HUES48 (cell line): Measurements from ENCODE around the gene TKTL1.

Source experiments
- H3K27ac ChIP-seq: one replicate; pipeline ENCODE4 v1.7.0; 2013; ENCODE audit warnings: low read depth, low read length, inconsistent platforms
- H3K27me3 ChIP-seq: 2 replicates; pipeline ENCODE4 v1.6.1; 2013; ENCODE audit warnings: mild to moderate bottlenecking, low read length; ENCODE audit not compliant: control insufficient read depth, insufficient read depth
- H3K36me3 ChIP-seq: 2 replicates; pipeline ENCODE4 v1.6.1; 2013; ENCODE audit warnings: low read length; ENCODE audit not compliant: control insufficient read depth, insufficient read depth
- H3K4me1 ChIP-seq: 2 replicates; pipeline ENCODE4 v1.6.1; 2013; ENCODE audit warnings: mild to moderate bottlenecking, low read length; ENCODE audit not compliant: control insufficient read depth, insufficient read depth
- H3K4me3 ChIP-seq: 2 replicates; pipeline ENCODE4 v1.5.1; 2013; ENCODE audit warnings: mild to moderate bottlenecking, low read depth, low read length
- H3K9ac ChIP-seq: 2 replicates; pipeline ENCODE4 v1.6.1; 2013; ENCODE audit warnings: mild to moderate bottlenecking, low read depth, low read length, moderate library complexity
- H3K9me3 ChIP-seq: 2 replicates; pipeline ENCODE4 v1.6.1; 2013; ENCODE audit warnings: low read length; ENCODE audit not compliant: control insufficient read depth, insufficient read depth

The TKTL1 gene

DNA sequence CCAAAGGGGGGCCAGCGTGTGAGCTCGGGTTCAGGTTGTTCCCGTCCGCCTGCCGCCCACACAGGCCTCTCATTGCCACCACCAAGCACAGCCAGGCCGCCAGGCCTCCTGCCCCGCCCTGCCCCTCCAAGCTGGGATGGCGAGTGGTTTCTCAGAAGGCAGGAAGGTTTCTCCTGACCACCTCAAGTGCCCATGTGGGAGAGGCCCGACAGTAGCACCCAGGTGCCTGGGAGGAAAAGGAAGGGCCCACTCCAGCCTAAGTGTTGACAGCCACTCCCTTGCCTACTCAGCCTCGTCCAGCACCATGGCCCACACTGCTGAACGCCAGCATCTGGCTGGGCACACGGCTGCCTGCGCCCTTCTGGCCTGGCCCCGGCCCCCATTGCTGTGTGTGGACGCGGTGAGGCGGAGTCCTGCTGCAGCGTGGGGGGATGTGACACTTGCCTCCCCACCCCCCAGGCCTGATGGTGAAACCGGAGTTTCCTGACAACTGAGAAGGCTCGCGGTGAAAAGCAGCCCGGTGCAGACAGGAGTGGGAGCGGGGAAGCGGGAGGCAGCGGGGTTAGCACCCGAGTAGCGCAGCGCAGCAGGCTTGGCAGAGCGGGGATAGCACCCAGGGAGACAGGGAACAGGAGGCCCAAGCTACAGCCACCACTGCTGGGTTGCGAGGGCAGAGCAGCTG lies 59.6 kb downstream of the TKTL1 start:
- Histone ChIP-seq H3K36me3 (peaks cover 100% of the 10 kb centered on the region), H3K9me3 (peaks cover 42% of the 10 kb centered on the region), H3K4me3 (no peak overlapping the region), H3K9ac (no peak overlapping the region), H3K27ac (no peak overlapping the region), H3K27me3 (no peaks in the 10 kb centered on the region), H3K4me1 (no peaks in the 10 kb centered on the region)

DNA sequence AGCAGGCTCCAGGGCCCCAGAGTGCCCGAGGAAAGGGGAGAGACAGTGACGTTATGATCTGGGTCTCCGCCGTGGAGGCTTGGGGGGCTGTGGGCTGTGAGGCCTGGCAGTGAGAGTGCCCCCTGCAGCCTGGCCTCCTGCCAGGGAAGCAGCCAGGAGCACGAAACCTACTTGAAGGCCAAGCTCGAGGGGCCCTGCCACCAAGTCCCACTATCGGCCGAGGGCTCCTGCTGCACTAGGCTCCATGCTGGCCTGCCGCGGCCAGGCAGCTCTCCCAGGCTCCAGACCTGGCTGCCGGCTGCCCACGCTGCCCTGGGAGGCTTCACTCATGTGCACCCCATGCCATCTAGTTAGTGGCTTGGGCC lies 60.2 kb downstream of the TKTL1 start:
- Histone ChIP-seq H3K4me3 (no peak overlapping the region), H3K4me1 (no peaks in the 10 kb centered on the region), H3K27ac (no peak overlapping the region), H3K9ac (no peak overlapping the region), H3K36me3 (peaks cover 100% of the 10 kb centered on the region), H3K27me3 (no peaks in the 10 kb centered on the region), H3K9me3 (peaks cover 40% of the 10 kb centered on the region)

DNA sequence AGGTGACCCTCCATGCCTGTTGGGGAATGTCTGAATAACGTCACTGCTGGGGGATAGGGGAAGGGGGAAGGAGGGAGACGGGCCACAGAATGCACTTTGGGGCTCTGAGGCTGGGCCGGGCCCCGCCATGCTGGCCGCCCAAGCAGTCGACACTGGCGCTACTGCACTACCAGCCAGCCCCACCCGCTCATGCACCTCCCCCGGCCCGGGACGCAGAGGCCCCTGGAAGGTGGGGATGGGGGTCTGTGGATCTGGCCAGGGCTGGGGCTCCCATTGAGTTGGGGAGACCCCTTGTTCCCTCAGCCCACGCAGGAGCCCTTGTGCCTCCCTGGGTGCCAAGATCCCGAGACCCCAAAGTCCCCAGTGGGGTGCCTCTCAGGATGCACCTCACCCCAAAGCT lies 61.0 kb downstream of the TKTL1 start:
- Histone ChIP-seq H3K4me3 (no peak overlapping the region), H3K36me3 (peaks cover 98% of the 10 kb centered on the region), H3K9me3 (peaks cover 40% of the 10 kb centered on the region), H3K4me1 (no peaks in the 10 kb centered on the region), H3K27me3 (no peaks in the 10 kb centered on the region), H3K9ac (no peak overlapping the region), H3K27ac (no peak overlapping the region)

DNA sequence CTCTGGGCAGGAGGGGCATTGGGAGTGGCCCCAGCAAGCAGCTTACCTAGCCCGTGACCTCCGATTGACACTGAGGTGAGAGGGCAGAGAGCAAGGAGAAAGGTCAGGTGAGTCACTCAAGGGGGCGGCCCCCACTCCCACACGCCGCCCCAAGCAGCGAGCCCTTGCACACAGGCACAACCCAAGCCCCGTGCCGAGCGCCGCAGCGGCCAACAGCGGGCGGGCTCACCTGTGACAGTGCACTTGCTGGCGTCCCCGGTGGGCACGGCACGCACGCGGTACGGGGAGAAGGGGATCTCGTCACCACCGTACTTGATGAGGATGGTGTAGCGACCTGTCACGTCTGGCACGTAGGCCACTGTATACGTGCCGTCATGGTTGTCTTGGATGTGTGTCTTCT lies 61.6 kb downstream of the TKTL1 start:
- H3K4me3 ChIP-seq, result no peak overlapping the region
- peaks cover 98% of the 10 kb centered on the region for H3K36me3 ChIP-seq
- no peak overlapping the region for H3K9ac ChIP-seq
- no peak overlapping the region for H3K27ac ChIP-seq
- no peaks in the 10 kb centered on the region for H3K4me1 ChIP-seq
- H3K9me3 ChIP-seq, result peaks cover 34% of the 10 kb centered on the region
- no peaks in the 10 kb centered on the region for H3K27me3 ChIP-seq

DNA sequence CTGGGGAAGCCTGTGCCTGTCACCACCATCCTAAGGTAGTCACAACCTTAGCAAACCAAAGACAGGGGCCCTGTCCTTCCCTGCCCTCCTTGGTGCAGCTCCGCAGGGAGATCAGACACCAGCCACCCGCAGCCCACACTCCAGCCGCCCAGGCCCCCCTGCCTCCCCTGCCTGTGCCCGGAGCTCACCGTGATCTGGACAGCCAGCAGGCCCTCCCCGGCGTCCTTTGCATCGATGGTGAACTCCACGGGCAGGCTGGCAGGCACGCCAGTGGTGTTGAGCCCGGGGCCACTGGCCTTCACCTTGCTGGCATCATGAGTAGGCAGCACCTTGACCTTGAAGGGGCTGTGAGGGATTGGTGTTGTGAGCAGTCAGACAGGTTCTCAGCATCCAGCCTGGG lies 62.4 kb downstream of the TKTL1 start:
- H3K27ac ChIP-seq, result no peak overlapping the region
- no peaks in the 10 kb centered on the region for H3K4me1 ChIP-seq
- no peaks in the 10 kb centered on the region for H3K27me3 ChIP-seq
- H3K4me3 ChIP-seq, result no peak overlapping the region
- H3K36me3 ChIP-seq, result peaks cover 98% of the 10 kb centered on the region
- H3K9me3 ChIP-seq, result peaks cover 33% of the 10 kb centered on the region
- no peak overlapping the region for H3K9ac ChIP-seq

DNA sequence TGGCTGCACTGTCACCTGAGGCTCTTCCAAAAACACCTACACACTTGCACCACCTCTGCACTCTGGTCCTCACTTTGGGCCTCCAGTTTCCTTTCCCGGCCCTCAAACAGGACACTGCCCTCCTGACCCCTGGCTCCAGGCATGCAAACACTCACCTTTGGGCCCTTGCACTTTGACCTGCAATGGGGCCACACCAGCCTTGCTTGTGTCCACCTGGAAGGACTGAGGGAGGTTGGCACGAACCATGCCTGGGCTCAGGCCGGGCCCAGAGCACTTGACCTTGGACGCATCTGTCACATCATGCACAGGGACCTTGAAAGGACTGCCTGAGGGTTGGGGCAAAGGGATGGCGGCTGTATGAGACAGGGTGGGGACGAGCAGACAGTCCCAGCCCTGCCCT lies 63.2 kb downstream of the TKTL1 start:
- peaks cover 95% of the 10 kb centered on the region for H3K36me3 ChIP-seq
- no peak overlapping the region for H3K9ac ChIP-seq

DNA sequence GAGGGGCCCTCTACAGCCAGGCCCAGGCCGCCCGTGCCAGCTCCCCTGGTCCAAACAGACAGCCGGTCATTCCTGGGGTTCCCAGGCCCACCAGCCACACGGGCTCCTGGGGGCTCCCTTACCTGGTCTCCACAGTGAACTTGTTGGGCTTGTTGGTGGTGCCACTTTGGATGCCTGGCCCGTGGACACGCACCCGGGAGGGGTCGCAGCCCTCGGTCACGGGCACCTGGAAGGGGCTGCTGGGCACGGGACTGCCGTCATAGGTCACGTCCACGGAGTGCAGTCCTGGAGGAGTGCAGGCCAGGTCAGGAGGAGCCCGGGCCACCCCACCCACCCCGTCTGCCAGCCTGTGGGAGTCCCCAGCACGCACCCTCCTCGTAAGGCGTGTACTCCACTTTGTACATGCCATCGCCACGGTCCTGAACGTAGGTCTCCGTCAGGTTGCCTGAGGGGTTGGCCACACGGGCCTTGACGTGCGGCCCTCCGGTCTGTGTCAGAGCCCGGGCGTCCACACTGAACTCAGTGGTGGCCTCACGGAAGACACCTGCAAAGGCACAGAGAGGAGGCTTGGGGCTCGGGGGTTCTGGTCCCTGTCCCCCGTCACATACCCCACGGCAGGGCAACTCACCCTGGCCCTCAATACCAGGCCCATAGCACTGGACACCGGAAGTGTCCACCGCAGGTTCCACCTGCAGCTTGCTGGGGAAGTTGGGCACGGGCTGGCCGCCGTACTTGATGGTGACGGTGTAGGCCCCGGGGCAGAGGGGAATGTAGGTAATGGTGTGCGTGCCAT lies 64.0 kb downstream of the TKTL1 start:
- H3K27me3 ChIP-seq, result no peaks in the 10 kb centered on the region
- H3K4me1 ChIP-seq, result no peaks in the 10 kb centered on the region
- no peak overlapping the region for H3K4me3 ChIP-seq
- peaks cover 25% of the 10 kb centered on the region for H3K9me3 ChIP-seq
- H3K36me3 ChIP-seq, result peaks cover 95% of the 10 kb centered on the region
- no peak overlapping the region for H3K27ac ChIP-seq
- H3K9ac ChIP-seq, result no peak overlapping the region

More for the DNA sequence above, 63.2 kb downstream of the TKTL1 start:
- no peak overlapping the region for H3K27ac ChIP-seq
- no peak overlapping the region for H3K4me3 ChIP-seq
- peaks cover 31% of the 10 kb centered on the region for H3K9me3 ChIP-seq
- no peaks in the 10 kb centered on the region for H3K4me1 ChIP-seq
- H3K27me3 ChIP-seq, result no peaks in the 10 kb centered on the region

DNA sequence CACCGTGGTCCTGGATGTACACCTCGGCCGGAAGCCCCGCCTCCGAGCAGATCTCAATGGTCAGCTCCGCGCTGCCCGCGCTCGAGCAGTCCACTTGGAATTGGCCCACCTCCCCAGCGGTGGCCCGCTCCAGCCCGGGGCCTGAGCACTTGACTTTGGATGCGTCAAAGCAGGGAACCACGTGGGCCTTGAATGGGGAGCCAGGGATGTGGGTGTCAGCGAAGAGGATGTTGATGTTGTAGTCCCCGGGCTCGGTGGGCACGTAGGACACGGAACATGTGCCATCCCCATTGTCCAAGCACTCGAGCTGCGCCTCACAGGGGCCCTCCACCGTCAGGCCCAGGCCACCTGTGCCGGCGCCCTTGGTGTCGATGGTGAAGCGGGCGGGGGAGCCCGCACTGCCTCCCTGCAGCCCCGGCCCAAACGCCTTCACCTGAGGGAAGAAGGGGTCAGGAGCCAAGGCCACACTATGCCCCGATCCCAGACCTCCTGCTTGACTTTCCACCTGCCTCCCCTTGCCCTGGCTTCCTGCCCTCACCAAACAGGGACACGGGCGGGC lies 64.6 kb downstream of the TKTL1 start:
- H3K9ac ChIP-seq, result no peak overlapping the region
- H3K9me3 ChIP-seq, result peaks cover 28% of the 10 kb centered on the region
- H3K27ac ChIP-seq, result no peak overlapping the region
- no peaks in the 10 kb centered on the region for H3K27me3 ChIP-seq
- H3K4me1 ChIP-seq, result no peaks in the 10 kb centered on the region
- no peak overlapping the region for H3K4me3 ChIP-seq
- H3K36me3 ChIP-seq, result peaks cover 95% of the 10 kb centered on the region

DNA sequence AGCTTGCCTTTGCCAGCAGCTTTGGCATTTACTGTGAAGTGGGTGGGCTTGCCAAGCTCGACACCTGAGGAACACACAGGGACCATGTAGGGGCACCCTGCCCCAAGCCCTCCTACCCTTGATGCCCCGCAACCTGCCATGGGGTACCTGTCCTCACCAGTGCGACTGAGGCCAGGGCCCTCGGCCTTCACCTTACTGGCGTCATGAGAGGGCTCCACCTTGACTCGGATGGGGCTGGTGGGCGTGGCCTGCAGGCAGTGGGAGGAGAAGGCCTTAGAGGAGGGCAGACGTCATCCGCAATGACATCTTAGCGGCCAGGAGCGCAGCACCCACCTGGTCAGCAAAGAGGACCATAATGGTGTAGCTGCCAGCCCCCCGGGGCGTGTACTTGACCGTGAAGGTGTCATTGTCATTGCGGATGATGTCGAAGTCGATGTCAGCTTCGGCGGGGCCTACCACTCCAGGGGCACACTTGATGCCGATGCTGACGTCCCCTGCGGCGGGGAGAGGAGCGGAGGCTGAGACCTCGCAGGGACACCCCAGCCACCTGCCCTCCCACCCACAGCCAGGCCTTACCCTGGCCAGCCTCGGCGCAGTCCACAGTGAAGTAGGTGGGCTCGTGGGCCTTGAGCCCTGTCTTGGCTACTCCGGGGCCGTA lies 66.6 kb downstream of the TKTL1 start:
- H3K4me1 ChIP-seq, result no peaks in the 10 kb centered on the region
- no peaks in the 10 kb centered on the region for H3K27me3 ChIP-seq
- H3K9ac ChIP-seq, result no peak overlapping the region
- H3K9me3 ChIP-seq, result peaks cover 34% of the 10 kb centered on the region
- no peak overlapping the region for H3K27ac ChIP-seq
- no peak overlapping the region for H3K4me3 ChIP-seq
- H3K36me3 ChIP-seq, result peaks cover 95% of the 10 kb centered on the region

DNA sequence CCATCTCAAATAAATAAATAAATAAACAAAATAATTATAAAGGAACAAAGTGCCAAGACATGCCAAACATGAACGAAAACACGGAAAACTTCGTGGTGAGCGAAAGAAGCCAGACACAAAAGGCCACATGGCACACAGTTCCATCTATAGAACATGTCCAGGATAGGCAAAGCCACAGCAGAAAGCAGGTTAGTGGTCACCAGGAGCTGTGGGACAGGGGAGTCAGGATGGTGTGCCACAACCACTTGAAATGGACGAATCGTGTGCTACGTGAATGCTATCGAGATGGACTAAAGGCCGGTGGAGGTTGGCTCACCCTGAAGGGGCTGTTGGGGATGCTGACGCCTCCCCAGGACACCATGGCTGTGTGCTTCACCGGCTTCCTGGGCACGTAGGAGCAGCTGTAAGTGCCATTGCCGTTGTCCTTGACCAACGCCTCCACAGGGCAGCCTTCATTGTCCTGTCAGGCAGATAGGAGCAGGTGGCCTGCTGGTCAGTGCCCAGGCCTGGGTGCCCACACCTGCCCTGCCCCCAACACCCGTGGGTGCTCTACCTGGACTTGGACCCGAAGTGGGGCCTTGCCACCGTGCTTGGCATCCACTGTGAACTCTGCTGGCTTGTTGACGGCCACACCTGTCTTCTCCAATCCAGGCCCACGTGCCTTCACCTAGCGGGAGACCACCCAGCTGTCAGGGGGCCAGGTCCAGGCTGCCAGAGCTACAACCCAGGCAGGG lies 68.3 kb downstream of the TKTL1 start:
- Histone ChIP-seq H3K4me1 (no peaks in the 10 kb centered on the region), H3K9me3 (peaks cover 38% of the 10 kb centered on the region), H3K4me3 (no peak overlapping the region), H3K27ac (no peak overlapping the region), H3K9ac (no peak overlapping the region), H3K27me3 (no peaks in the 10 kb centered on the region), H3K36me3 (peaks cover 94% of the 10 kb centered on the region)
